GM10266 (cell line): ENCODE data around the gene PRELP.

ENCODE experiments used
- DNase-seq: peaks from one replicate; pipeline ENCODE4 v3.0.0; 2012; ENCODE audit errors: extremely low spot score
- TF ChIP-seq, protein P1 (sequence below): IDR thresholded peaks from 2 replicates; pipeline ENCODE4 v1.5.1; 2012; ENCODE audit warnings: mild to moderate bottlenecking, low read depth; ENCODE audit not compliant: control insufficient read depth, insufficient read depth; ENCODE audit errors: missing control alignments

The PRELP gene

GRCh38 chr1:203528976-203529835 lies 53.6 kb downstream of the PRELP start:
- TF ChIP-seq, protein P1, sequence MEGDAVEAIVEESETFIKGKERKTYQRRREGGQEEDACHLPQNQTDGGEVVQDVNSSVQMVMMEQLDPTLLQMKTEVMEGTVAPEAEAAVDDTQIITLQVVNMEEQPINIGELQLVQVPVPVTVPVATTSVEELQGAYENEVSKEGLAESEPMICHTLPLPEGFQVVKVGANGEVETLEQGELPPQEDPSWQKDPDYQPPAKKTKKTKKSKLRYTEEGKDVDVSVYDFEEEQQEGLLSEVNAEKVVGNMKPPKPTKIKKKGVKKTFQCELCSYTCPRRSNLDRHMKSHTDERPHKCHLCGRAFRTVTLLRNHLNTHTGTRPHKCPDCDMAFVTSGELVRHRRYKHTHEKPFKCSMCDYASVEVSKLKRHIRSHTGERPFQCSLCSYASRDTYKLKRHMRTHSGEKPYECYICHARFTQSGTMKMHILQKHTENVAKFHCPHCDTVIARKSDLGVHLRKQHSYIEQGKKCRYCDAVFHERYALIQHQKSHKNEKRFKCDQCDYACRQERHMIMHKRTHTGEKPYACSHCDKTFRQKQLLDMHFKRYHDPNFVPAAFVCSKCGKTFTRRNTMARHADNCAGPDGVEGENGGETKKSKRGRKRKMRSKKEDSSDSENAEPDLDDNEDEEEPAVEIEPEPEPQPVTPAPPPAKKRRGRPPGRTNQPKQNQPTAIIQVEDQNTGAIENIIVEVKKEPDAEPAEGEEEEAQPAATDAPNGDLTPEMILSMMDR, result no peak
- no peak for DNase-seq

DNA sequence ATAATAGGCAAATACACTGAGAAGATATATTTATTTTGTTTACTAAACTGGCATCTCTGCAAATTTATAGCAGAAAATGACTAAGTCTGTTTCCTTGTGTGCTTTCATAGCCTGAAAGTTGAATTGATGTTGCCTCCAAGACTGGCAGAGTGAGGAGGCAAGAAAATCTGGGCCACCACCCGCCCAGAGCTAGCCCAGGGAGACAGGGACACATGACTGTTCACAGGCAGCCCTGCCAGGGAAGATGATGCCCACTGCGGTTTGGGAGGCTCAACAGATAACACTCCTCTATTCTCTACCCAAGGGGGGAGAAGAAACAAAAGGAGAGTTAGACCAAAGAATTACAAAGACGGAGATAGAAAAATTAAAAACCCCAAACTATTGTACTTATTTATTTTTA lies 55.5 kb downstream of the PRELP start:
- TF ChIP-seq, protein P1, result no peak
- DNase-seq, result no peak

DNA sequence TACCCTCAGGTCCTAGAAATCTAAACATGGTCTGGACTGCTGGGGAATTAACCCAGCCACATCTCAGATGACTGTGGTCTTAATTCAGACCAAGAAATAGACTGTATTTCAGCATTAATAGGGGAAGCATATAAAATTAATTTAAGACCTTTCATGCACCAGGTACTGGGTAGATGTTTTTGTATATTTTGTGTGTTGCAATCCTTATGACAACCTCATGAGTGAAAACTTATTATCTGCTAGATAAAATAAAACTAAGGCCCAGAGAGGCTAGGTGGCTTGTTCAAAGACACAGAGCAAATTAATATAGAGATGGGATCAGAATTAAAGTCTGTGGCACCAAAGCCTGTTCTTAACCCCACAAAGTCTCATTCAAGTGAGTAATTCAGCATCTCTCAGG lies 58.4 kb downstream of the PRELP start:
- DNase-seq, result no peak
- TF ChIP-seq, protein P1, result no peak

- TF ChIP-seq, protein P1, result no peak
- DNase-seq, result no peak
Observed at GRCh38 chr1:203534526-203534925, 58.9 kb downstream of the PRELP start.

- TF ChIP-seq, protein P1, result no peak
- no peak for DNase-seq
Observed at GRCh38 chr1:203536575-203536974, 61.0 kb downstream of the PRELP start.

GRCh38 chr1:203536980-203537455 lies 61.4 kb downstream of the PRELP start:
- DNase-seq, result no peak
- TF ChIP-seq, protein P1, result no peak

DNA sequence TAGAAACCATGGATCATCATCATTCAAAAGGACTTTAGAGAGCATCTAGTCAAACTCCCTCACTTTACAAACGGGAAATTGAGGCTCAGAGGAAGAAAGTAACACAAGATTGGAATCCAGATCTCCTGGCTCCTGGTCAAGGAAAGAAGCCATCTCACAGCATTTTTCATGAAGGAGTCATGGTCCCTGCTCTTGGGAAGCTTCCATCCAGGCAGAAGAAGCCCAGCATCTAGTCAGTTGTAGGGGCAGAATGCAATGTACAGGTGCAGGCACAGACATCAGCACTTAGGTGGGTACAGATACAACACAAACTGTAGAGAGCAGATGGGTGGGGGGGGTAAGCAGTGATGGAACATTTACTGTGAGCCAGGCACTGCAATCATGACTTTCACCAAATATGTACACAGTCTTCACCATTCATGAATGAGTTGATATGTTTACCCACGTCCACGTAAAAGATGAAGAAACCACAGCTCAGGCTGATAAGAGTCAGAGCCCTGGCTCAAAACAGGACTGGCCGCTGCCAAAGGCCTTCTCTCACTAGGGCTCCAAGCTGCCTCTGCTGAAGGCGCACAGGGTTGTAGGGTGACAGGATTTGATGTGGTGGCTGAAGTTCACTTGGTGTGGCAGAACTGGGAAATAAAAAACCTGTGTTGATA lies 62.3 kb downstream of the PRELP start:
- TF ChIP-seq, protein P1, result no peak
- no peak for DNase-seq
